Measurements from ENCODE around the gene PTPRD. TPM values are rescaled to one million over a fixed set of nuclear protein-coding genes. Genes with fewer than 3 reads are reported as not detected.

PTPRD gene
- total and polyA plus RNA-seq, 2 of the 4 experiments (the other 2 are of a cell fraction): 0.07 to 0.18 TPM

GRCh38 chr9:8297047-8297446 lies 2315.8 kb downstream of the PTPRD start:
- in situ Hi-C loops (cut with MboI; ENCODE audit: low sequenced_read_pairs): no loop called here
- no TSS peak for BruUV-seq (replicated peaks)
- Histone ChIP-seq H3K4me1 (ENCODE audit: control insufficient read depth, insufficient read depth, low read length) (no peaks in the 10 kb centered on the region), H3K9ac (ENCODE audit: low read depth, low read length) (no peak overlapping the region), H3K4me2 (ENCODE audit: low read depth, low read length) (no peak overlapping the region), H2AFZ (replicated peaks; ENCODE audit: low read length, poor library complexity) (no peak overlapping the region), H4K91ac (ENCODE audit: insufficient read depth, low read depth, low read length) (no peak overlapping the region), H3K27me3 (ENCODE audit: control insufficient read depth, insufficient read depth, low read length) (no peaks in the 10 kb centered on the region), H4K8ac (ENCODE audit: low read depth in 2 of 2, low read length in 2 of 2) (no peak overlapping the region), H2BK20ac (ENCODE audit: low read depth, low read length) (no peak overlapping the region), H2BK5ac (ENCODE audit: low read depth, low read length, poor library complexity, severe bottlenecking) (no peak overlapping the region), H3K9me3 (ENCODE audit: control insufficient read depth, insufficient read depth, low read length) (peaks cover 5% of the 10 kb centered on the region; the same call in 1 of the 2 replicates), H4K5ac (ENCODE audit: low read depth, low read length) (no peak overlapping the region), H3K9me1 (ENCODE audit: insufficient read depth, low read length) (no peaks in the 10 kb centered on the region), H3K18ac (ENCODE audit: low read depth, low read length) (no peak overlapping the region), H2BK120ac (ENCODE audit: low read depth, low read length) (no peak overlapping the region), H3K23ac (ENCODE audit: low read depth, low read length) (no peak overlapping the region), H3K4me3 (ENCODE audit: insufficient read depth, low read depth, low read length) (no peak overlapping the region), H3K14ac (replicated peaks; ENCODE audit: low read depth, low read length) (no peak overlapping the region), H2AK5ac (ENCODE audit: low read depth, low read length) (no peak overlapping the region), H2BK15ac (ENCODE audit: low read depth, low read length) (no peak overlapping the region), H4K20me1 (ENCODE audit: insufficient read depth, low read length) (no peaks in the 10 kb centered on the region), H3K27ac (ENCODE audit: insufficient read depth, low read length) (no peak overlapping the region), H3K79me1 (ENCODE audit: low read depth in 1 of 2, low read length in 2 of 2) (no peaks in the 10 kb centered on the region), H3K4ac (ENCODE audit: low read depth, low read length) (no peak overlapping the region), H3K36me3 (ENCODE audit: control insufficient read depth, insufficient read depth, low read length) (no peaks in the 10 kb centered on the region), H2AK9ac (replicated peaks; ENCODE audit: low read depth, low read length, poor library complexity) (no peak overlapping the region), H3K56ac (ENCODE audit: extremely low read depth, insufficient read depth, low read length) (no peak overlapping the region)
- DNase-seq (no peak), ATAC-seq (ENCODE audit: low read depth) (no peak)
- POLR2A ChIA-PET (ENCODE audit: unreplicated experiment): no interaction called here
- WGBS, 2 experiments (ENCODE audit: extremely low coverage in 2 of 2, insufficient read length in 1 of 2): no CpG with 5 or more reads among the region's 3 CpGs
- dilution Hi-C loops (cut with HindIII; ENCODE audit: low sequenced_read_pairs, unreplicated experiment): no loop called here
- TF ChIP-seq, protein P1, sequence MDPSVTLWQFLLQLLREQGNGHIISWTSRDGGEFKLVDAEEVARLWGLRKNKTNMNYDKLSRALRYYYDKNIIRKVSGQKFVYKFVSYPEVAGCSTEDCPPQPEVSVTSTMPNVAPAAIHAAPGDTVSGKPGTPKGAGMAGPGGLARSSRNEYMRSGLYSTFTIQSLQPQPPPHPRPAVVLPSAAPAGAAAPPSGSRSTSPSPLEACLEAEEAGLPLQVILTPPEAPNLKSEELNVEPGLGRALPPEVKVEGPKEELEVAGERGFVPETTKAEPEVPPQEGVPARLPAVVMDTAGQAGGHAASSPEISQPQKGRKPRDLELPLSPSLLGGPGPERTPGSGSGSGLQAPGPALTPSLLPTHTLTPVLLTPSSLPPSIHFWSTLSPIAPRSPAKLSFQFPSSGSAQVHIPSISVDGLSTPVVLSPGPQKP (IDR thresholded peaks at IDR 0.05; ENCODE audit: borderline replicate concordance, low read depth, low read length): no peak
- TF ChIP-seq RFX5 (IDR thresholded peaks at IDR 0.05; ENCODE audit: low read depth, low read length) (no peak), NFE2L2 (IDR thresholded peaks at IDR 0.05; ENCODE audit: low read depth, low read length) (no peak), RAD21 (IDR thresholded peaks at IDR 0.05; ENCODE audit: low read length) (no peak), CEBPB (IDR thresholded peaks at IDR 0.05; ENCODE audit: low read depth, low read length) (no peak), SMC3 (IDR thresholded peaks at IDR 0.05; ENCODE audit: low read depth, low read length) (no peak), CTCF (conservative IDR thresholded peaks at IDR 0.05; ENCODE audit: low read depth, low read length) (no peak), MXI1 (IDR thresholded peaks at IDR 0.05; ENCODE audit: borderline replicate concordance, low read depth, low read length) (no peak), MAFK (IDR thresholded peaks at IDR 0.05; ENCODE audit: low read depth, low read length) (no peak), RCOR1 (IDR thresholded peaks at IDR 0.05; ENCODE audit: insufficient replicate concordance, low read length) (no peak), MAZ (IDR thresholded peaks at IDR 0.05; ENCODE audit: borderline replicate concordance, low read depth, low read length) (no peak), FOS (IDR thresholded peaks at IDR 0.05; ENCODE audit: low read depth, low read length) (no peak), BHLHE40 (IDR thresholded peaks at IDR 0.05; ENCODE audit: low read depth, low read length) (no peak), CHD1 (IDR thresholded peaks at IDR 0.05; ENCODE audit: low read depth, low read length) (no peak), POLR2A (IDR thresholded peaks at IDR 0.05; ENCODE audit: low read depth, low read length) (no peak)
- TF ChIP-seq, protein P2, sequence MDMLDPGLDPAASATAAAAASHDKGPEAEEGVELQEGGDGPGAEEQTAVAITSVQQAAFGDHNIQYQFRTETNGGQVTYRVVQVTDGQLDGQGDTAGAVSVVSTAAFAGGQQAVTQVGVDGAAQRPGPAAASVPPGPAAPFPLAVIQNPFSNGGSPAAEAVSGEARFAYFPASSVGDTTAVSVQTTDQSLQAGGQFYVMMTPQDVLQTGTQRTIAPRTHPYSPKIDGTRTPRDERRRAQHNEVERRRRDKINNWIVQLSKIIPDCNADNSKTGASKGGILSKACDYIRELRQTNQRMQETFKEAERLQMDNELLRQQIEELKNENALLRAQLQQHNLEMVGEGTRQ (IDR thresholded peaks at IDR 0.05; ENCODE audit: low read depth, low read length): no peak
- intact Hi-C loops (cut with micrococcal nuclease): no loop called here
- CTCF ChIA-PET: no interaction called here
